ENCODE measurements around the gene SHROOM1. TPM values are rescaled to one million over a fixed set of nuclear protein-coding genes. Genes with fewer than 3 reads are reported as not detected.

The SHROOM1 gene
- total RNA-seq, 1 experiment from 2014 or later = 1.6 TPM

DNA sequence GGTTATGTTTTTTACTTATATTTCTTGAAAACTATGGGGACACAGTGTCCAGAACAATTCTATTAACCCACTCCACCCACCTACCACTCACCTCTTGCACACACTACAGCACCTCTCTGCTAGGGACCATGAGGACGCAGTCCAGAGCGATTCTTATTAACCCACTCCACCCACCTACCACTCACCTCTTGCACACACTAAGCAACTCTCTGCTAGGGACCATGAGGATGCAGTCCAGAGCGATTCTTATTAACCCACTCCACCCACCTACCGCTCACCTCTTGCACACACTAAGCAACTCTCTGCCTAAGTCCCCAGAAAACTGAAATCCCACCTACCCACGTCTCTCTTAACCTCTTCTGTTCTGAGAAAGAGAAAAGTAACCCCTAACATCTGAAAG is 2.2 kb upstream of the SHROOM1 start:
- Histone ChIP-seq H2AFZ (ENCODE audit: low read length) (no peak overlapping the region), H3K9me2 (replicated peaks; ENCODE audit: insufficient read depth, low read length) (no peaks in the 10 kb centered on the region), H3K4me2 (ENCODE audit: low read depth, low read length, poor library complexity, severe bottlenecking) (no peak overlapping the region), H3K79me2 (ENCODE audit: low read length) (no peaks in the 10 kb centered on the region), H3K4me1 (ENCODE audit: low read length) (peaks cover 8% of the 10 kb centered on the region), H3K9me3 (ENCODE audit: low read length) (no peaks in the 10 kb centered on the region), H4K20me1 (ENCODE audit: insufficient read depth, low read depth, low read length) (0 out of 2 replicates have a peak, but pooled peaks cover 3% of the 10 kb centered on the region), H3K27me3 (ENCODE audit: low read length) (no peaks in the 10 kb centered on the region), H3K9ac (ENCODE audit: low read length) (no peak overlapping the region), H3K27ac (ENCODE audit: low read length) (no peak overlapping the region), H3K4me3 (ENCODE audit: low read length) (no peak overlapping the region), H3K36me3 (ENCODE audit: insufficient read depth, low read length) (no peaks in the 10 kb centered on the region)
- DNase-seq = no peak

DNA sequence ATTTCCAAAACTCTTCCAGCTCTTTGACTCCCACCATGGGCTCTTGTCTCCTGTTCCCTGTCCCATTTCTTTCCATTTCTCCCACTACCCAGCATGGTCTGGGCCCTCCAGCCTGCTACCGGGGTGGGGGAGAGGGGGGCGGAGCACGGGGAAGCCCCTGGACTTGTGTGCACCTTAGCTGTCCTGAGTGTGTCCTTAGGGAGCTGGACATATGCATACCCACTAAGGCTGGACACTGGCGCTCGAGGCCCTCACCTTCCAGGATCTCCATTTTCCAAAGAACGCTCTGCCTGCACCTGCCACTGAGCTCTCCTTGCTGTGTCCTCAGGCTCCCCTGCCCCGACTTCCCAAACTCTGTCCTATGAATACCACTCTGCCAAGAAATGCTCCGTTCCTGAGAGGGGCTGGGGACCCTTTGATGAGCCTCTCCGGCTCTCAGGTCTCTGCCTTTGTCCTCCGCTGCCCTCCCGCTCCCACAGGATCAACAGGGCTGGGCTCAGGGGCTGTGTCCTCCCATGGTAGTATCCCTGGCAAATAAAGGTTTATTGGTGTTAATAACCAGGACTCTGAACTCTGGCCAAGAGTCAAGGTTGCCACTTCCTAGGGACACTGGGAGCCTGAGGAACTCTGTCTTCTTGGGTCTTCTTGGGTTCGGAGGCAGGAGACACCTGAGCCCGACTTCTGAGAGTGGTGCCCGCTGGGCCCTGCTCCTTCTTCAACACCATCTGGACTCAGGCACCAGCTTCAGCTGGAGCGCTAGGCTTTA is 831 bp upstream of the SHROOM1 start:
- Histone ChIP-seq H3K36me3 (ENCODE audit: insufficient read depth, low read length) (no peaks in the 10 kb centered on the region), H3K9me2 (replicated peaks; ENCODE audit: insufficient read depth, low read length) (no peaks in the 10 kb centered on the region), H3K4me2 (ENCODE audit: low read depth, low read length, poor library complexity, severe bottlenecking) (peak overlapping the region; percentile 84), H3K9ac (ENCODE audit: low read length) (no peak overlapping the region; the same call in 1 of the 2 replicates), H3K27me3 (ENCODE audit: low read length) (no peaks in the 10 kb centered on the region), H3K9me3 (ENCODE audit: low read length) (no peaks in the 10 kb centered on the region), H3K79me2 (ENCODE audit: low read length) (no peaks in the 10 kb centered on the region), H3K27ac (ENCODE audit: low read length) (no peak overlapping the region), H3K4me1 (ENCODE audit: low read length) (peaks cover 8% of the 10 kb centered on the region), H2AFZ (ENCODE audit: low read length) (0 out of 2 replicates have a peak overlapping the region, but pooled peaks have one; percentile 96), H3K4me3 (ENCODE audit: low read length) (peak overlapping the region; percentile 85; the same call in 1 of the 2 replicates), H4K20me1 (ENCODE audit: insufficient read depth, low read depth, low read length) (0 out of 2 replicates have a peak, but pooled peaks cover 3% of the 10 kb centered on the region)
- DNase-seq = no peak

DNA sequence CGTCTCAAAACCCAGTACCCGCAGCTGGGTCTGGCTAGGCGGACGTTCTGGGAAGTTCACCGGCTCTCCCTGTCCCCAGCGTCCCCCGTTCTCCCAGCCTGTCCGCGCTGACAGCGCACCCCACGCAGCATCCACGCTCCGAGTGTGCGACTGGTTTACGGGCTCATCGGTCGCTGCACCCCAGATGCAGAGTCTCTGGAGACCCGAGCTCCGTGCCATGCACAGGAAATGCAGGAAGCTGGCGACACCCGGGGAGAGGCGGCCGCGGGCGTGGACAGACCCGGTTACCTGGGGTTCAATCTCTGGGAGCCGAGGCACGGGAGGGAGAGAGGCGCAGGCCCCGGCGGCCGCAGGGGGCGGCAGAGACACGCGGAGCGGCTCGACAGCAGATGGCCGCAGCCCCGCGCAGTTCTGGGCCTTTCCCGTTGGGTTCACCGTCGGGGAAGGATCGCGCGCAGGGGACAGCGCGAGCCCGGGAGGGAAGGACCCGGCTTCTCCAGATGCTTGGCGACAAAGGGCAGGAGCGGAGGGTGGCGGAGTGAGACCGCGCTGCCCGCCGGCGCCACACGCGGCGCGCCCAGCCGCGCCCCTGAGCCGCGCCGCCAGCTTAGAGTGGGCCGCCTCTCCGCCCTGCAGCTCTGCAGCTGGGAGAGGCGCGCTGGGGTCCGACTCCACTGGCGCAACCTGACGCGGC is 558 bp downstream of the SHROOM1 start:
- Histone ChIP-seq H3K4me2 (ENCODE audit: low read depth, low read length, poor library complexity, severe bottlenecking) (peak overlapping the region; percentile 84), H3K9ac (ENCODE audit: low read length) (peak overlapping the region; percentile 82), H2AFZ (ENCODE audit: low read length) (peak overlapping the region; percentile 96), H3K36me3 (ENCODE audit: insufficient read depth, low read length) (no peaks in the 10 kb centered on the region), H3K27me3 (ENCODE audit: low read length) (no peaks in the 10 kb centered on the region), H3K79me2 (ENCODE audit: low read length) (no peaks in the 10 kb centered on the region), H4K20me1 (ENCODE audit: insufficient read depth, low read depth, low read length) (0 out of 2 replicates have a peak, but pooled peaks cover 3% of the 10 kb centered on the region), H3K9me2 (replicated peaks; ENCODE audit: insufficient read depth, low read length) (no peaks in the 10 kb centered on the region), H3K27ac (ENCODE audit: low read length) (no peak overlapping the region), H3K4me1 (ENCODE audit: low read length) (peaks cover 8% of the 10 kb centered on the region), H3K9me3 (ENCODE audit: low read length) (no peaks in the 10 kb centered on the region), H3K4me3 (ENCODE audit: low read length) (peak overlapping the region; percentile 85)
- DNase-seq = peak; percentile 89

DNA sequence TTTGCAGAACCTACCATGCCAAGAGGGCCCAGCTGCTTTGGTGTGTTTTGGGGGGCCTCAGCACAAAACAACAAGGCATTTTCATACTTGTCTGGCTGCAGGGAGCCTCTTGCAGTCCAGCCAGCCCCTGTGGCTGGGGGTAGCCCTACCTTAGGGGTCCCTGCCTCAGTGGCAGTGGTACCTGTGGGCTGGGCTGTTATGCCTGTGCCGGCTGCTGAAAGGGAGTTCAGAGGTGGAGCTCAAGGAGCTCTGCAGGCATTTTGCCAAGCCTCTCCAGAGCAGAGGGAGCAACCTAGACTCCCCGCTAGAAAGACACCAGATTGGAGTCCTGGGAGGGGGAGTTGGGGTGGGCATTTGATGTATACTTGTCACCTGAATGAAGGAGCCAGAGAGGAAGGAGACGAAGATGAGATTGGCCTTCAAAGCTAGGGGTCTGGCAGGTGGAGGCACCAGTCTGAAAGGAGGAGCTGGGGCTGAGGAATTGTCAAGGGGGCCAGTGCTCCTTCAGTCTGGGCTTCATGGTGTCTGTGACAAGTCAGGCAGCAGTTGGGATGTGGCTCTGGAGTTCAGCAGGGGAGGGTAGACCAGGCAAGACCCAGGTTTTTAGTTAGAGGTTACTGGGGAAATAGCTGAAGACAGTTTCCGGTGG is 1.5 kb downstream of the SHROOM1 start:
- Histone ChIP-seq H3K27me3 (ENCODE audit: low read length) (no peaks in the 10 kb centered on the region), H3K4me1 (ENCODE audit: low read length) (peaks cover 8% of the 10 kb centered on the region), H3K36me3 (ENCODE audit: insufficient read depth, low read length) (no peaks in the 10 kb centered on the region), H3K9ac (ENCODE audit: low read length) (no peak overlapping the region), H3K9me3 (ENCODE audit: low read length) (no peaks in the 10 kb centered on the region), H3K79me2 (ENCODE audit: low read length) (no peaks in the 10 kb centered on the region), H4K20me1 (ENCODE audit: insufficient read depth, low read depth, low read length) (0 out of 2 replicates have a peak, but pooled peaks cover 3% of the 10 kb centered on the region), H3K27ac (ENCODE audit: low read length) (no peak overlapping the region), H3K9me2 (replicated peaks; ENCODE audit: insufficient read depth, low read length) (no peaks in the 10 kb centered on the region), H3K4me2 (ENCODE audit: low read depth, low read length, poor library complexity, severe bottlenecking) (peak overlapping the region; percentile 84), H2AFZ (ENCODE audit: low read length) (no peak overlapping the region), H3K4me3 (ENCODE audit: low read length) (no peak overlapping the region)
- no peak for DNase-seq

DNA sequence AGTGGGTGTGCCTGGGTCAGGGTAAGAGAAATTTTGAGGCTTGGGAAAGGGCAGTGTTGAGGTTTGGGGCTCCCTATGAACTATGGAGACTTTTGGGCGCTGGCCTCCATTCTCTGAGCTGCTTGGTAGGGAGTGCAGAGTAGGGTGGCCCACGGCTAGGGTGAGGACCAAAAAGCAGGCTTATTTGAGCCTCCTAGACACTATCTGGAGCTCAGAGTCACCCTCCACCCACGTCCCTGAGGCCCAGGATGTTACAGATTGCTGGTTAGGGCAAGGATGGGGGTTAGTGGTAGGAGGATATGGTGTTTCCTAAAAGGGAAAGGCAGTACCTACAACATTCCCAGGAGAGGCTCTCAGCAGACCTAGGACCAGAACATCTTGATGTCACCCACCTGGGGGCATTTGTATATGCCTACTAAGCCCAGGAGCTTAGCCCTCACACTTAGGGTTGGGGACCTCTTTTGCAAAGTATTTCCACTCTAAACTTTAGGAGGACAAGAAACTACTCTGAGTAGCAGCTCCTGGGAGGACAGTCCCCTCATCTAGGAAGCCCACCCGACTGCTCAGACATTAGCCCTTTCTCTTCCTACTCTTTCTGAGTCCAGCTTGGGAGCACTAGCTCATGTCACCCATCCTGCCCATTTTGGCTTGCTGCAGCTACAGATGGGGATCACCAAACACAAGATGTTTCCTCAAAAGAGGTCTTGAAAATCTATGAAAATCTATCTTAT is 2.3 kb downstream of the SHROOM1 start:
- no peaks in the 10 kb centered on the region for H3K27me3 ChIP-seq (ENCODE audit: low read length)
- H3K36me3 ChIP-seq (ENCODE audit: insufficient read depth, low read length) = no peaks in the 10 kb centered on the region
- 0 out of 2 replicates have a peak, but pooled peaks cover 3% of the 10 kb centered on the region for H4K20me1 ChIP-seq (ENCODE audit: insufficient read depth, low read depth, low read length)
- H3K9ac ChIP-seq (ENCODE audit: low read length) = no peak overlapping the region
- H3K79me2 ChIP-seq (ENCODE audit: low read length) = no peaks in the 10 kb centered on the region
- peaks cover 8% of the 10 kb centered on the region for H3K4me1 ChIP-seq (ENCODE audit: low read length)
- no peaks in the 10 kb centered on the region for H3K9me3 ChIP-seq (ENCODE audit: low read length)
- no peak overlapping the region for H3K27ac ChIP-seq (ENCODE audit: low read length)
- H2AFZ ChIP-seq (ENCODE audit: low read length) = no peak overlapping the region
- no peak overlapping the region for H3K4me3 ChIP-seq (ENCODE audit: low read length)
- no peak for DNase-seq
- H3K4me2 ChIP-seq (ENCODE audit: low read depth, low read length, poor library complexity, severe bottlenecking) = no peak overlapping the region
- no peaks in the 10 kb centered on the region for H3K9me2 ChIP-seq (replicated peaks; ENCODE audit: insufficient read depth, low read length)

DNA sequence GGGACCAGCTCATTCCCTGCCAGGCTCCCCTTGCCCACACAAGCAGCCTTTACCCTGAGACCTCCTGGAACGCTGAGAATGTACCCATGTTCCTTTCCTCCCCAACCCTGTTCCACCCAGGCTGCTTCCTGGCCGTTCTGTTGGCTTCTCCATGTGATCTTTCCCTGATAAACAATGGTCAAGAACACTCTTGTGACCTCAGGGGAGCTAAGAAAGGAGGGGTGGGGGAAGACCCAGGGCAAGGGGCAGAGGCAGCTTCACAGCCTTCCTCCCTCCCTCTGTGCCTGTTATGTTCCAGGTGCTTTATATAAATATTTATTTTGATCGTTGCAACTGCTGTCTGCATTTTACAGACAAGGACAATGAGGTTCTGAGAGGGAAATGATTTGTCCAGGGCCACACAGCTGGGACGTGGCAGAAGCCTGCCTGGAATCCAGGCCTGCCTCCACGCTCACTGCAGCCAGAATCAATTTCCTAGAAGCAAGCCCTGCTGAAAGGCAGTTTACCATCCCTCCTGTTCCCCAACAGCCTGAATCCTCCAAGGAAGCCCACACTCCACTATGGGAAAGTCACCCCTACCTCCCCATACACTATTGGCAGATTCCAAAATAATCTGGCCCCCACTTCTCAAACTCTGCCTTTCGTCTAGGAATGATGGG is 3.9 kb downstream of the SHROOM1 start:
- peaks cover 8% of the 10 kb centered on the region for H3K4me1 ChIP-seq (ENCODE audit: low read length)
- no peak overlapping the region for H3K4me2 ChIP-seq (ENCODE audit: low read depth, low read length, poor library complexity, severe bottlenecking)
- no peak overlapping the region for H3K27ac ChIP-seq (ENCODE audit: low read length)
- H3K9ac ChIP-seq (ENCODE audit: low read length) = no peak overlapping the region
- no peaks in the 10 kb centered on the region for H3K27me3 ChIP-seq (ENCODE audit: low read length)
- no peaks in the 10 kb centered on the region for H3K9me3 ChIP-seq (ENCODE audit: low read length)
- H3K9me2 ChIP-seq (replicated peaks; ENCODE audit: insufficient read depth, low read length) = no peaks in the 10 kb centered on the region
- H2AFZ ChIP-seq (ENCODE audit: low read length) = no peak overlapping the region
- DNase-seq = no peak
- H3K4me3 ChIP-seq (ENCODE audit: low read length) = no peak overlapping the region
- 0 out of 2 replicates have a peak, but pooled peaks cover 3% of the 10 kb centered on the region for H4K20me1 ChIP-seq (ENCODE audit: insufficient read depth, low read depth, low read length)
- H3K79me2 ChIP-seq (ENCODE audit: low read length) = no peaks in the 10 kb centered on the region
- no peaks in the 10 kb centered on the region for H3K36me3 ChIP-seq (ENCODE audit: insufficient read depth, low read length)

DNA sequence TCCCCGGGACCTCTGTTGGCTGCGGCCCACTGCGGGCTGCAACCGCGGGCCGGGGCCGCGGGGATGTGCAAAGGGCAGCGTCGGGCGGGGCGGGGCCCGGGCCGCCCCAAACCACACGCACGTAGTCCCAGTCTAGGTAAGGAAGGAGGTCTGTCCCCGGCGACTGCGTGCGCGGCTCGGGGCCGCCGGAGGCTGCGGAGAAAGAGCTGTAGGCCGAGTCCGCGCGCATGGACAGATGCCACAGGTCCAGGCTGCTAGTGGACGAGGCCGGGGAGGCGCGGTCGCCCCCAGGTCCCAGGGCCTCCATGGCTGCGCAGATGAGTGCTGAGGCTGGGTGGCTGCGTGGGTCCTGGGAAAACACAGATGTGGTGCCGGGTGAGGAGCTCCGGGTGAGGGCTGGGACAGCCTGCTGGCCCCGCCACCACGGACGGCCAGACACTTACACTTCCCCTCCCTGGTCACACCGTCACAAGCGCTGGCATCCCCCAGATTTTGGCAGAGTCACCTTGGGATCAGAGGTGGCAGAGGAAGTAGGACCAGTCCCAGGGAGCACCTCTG is 4.5 kb downstream of the SHROOM1 start:
- H3K27me3 ChIP-seq (ENCODE audit: low read length) = no peaks in the 10 kb centered on the region
- no peak overlapping the region for H3K4me2 ChIP-seq (ENCODE audit: low read depth, low read length, poor library complexity, severe bottlenecking)
- no peak for DNase-seq
- no peaks in the 10 kb centered on the region for H3K9me2 ChIP-seq (replicated peaks; ENCODE audit: insufficient read depth, low read length)
- no peak overlapping the region for H3K9ac ChIP-seq (ENCODE audit: low read length)
- no peak overlapping the region for H2AFZ ChIP-seq (ENCODE audit: low read length)
- no peaks in the 10 kb centered on the region for H3K9me3 ChIP-seq (ENCODE audit: low read length)
- H3K4me1 ChIP-seq (ENCODE audit: low read length) = peaks cover 8% of the 10 kb centered on the region
- H3K4me3 ChIP-seq (ENCODE audit: low read length) = no peak overlapping the region
- no peaks in the 10 kb centered on the region for H3K36me3 ChIP-seq (ENCODE audit: insufficient read depth, low read length)
- H4K20me1 ChIP-seq (ENCODE audit: insufficient read depth, low read depth, low read length) = 0 out of 2 replicates have a peak, but pooled peaks cover 3% of the 10 kb centered on the region
- no peak overlapping the region for H3K27ac ChIP-seq (ENCODE audit: low read length)
- H3K79me2 ChIP-seq (ENCODE audit: low read length) = no peaks in the 10 kb centered on the region
